Measurements from ENCODE around the gene FAM168A. TPM values are rescaled to one million over a fixed set of nuclear protein-coding genes. Genes with fewer than 3 reads are reported as not detected.
A peak's percentile ranks its signal among the peaks of the same experiment; 100 is the strongest.

Gene FAM168A
- total and polyA plus RNA-seq, 2 experiments from 2014 or later = 6.3 to 24.5 TPM

DNA sequence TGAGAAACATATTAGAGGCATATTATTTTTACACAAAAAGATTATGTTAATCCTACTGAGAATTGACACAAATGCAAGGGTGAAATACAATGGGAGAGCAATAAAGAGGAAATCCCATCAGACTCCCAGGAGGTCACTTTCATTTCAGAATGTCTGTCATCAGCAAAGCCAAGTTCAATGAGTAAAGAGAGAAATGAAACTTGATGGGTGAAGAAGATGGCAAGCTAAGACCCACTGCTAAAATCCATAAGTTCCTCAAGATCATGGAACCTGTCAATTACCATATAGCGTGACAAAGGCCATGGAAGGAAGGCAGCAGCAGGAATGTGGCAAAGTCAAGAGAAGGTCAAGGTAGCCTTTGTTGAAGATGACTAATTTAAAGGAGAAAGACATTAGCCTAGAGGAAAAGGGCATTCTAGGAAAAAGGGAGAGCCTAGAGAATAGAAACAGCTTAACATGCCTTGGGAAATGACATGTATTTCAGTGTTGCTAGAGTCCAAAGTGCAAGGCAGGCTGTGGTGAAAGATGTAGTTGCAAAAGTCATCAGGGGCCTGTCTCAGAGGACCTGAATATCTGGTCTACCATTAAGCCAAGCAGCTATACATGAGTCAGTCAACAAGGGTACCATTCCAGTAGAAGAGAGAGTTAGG lies 43.1 kb downstream of the FAM168A start:
- Histone ChIP-seq H3K36me3 (replicated peaks; ENCODE audit: insufficient read depth, low read depth) (no peaks in the 10 kb centered on the region), H2AFZ (no peak overlapping the region), H3K4me3 (no peak overlapping the region), H3K27me3 (no peaks in the 10 kb centered on the region), H3K79me2 (peaks cover 35% of the 10 kb centered on the region), H3K4me2 (no peak overlapping the region), H4K20me1 (ENCODE audit: insufficient read depth, poor library complexity, severe bottlenecking) (no peaks in the 10 kb centered on the region), H3K27ac (peak overlapping the region; percentile 18), H3K9me2 (replicated peaks; ENCODE audit: insufficient read depth) (no peaks in the 10 kb centered on the region), H3K9me3 (ENCODE audit: low read depth) (no peaks in the 10 kb centered on the region), H3K4me1 (ENCODE audit: insufficient read depth) (no peaks in the 10 kb centered on the region)
- TF ChIP-seq EZH2 (IDR thresholded peaks at IDR 0.05; ENCODE audit: borderline replicate concordance) (no peak), EZH2phosphoT487 (IDR thresholded peaks at IDR 0.05; ENCODE audit: low read depth, severe bottlenecking, unreplicated experiment) (no peak)
- TF ChIP-seq, protein P1, sequence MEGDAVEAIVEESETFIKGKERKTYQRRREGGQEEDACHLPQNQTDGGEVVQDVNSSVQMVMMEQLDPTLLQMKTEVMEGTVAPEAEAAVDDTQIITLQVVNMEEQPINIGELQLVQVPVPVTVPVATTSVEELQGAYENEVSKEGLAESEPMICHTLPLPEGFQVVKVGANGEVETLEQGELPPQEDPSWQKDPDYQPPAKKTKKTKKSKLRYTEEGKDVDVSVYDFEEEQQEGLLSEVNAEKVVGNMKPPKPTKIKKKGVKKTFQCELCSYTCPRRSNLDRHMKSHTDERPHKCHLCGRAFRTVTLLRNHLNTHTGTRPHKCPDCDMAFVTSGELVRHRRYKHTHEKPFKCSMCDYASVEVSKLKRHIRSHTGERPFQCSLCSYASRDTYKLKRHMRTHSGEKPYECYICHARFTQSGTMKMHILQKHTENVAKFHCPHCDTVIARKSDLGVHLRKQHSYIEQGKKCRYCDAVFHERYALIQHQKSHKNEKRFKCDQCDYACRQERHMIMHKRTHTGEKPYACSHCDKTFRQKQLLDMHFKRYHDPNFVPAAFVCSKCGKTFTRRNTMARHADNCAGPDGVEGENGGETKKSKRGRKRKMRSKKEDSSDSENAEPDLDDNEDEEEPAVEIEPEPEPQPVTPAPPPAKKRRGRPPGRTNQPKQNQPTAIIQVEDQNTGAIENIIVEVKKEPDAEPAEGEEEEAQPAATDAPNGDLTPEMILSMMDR (IDR thresholded peaks at IDR 0.05; ENCODE audit: poor library complexity) = no peak
- 96% methylated on average over 1 of the region's 1 CpG for WGBS (ENCODE audit: low lambda C conversion rate, missing lambda C conversion rate)
- DNase-seq (ENCODE audit: low spot score) = peak; percentile 51

DNA sequence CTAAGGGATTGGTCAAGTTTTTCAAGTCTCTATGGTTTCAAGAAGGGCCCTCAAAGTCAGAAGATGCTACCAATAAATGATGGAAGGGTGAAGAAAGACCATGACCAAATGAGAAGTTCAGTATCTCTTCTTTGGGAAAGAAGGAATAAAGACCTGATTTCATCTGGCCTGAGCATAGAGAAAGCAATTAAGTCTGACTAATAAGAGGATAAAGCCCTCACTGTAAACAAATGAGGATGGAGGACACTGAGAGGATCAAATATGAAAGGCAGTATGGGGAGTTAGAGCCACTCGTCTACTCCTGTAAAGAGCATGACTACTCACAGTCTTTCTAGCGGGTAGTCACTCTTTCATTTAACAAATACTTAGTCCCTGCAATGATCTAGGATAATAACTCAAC lies 44.6 kb downstream of the FAM168A start:
- no peaks in the 10 kb centered on the region for H3K36me3 ChIP-seq (replicated peaks; ENCODE audit: insufficient read depth, low read depth)
- H3K27ac ChIP-seq = no peak overlapping the region
- H3K9me2 ChIP-seq (replicated peaks; ENCODE audit: insufficient read depth) = no peaks in the 10 kb centered on the region
- WGBS (ENCODE audit: low lambda C conversion rate, missing lambda C conversion rate) = 93% methylated on average over 2 of the region's 2 CpGs
- no peaks in the 10 kb centered on the region for H3K9me3 ChIP-seq (ENCODE audit: low read depth)
- no peaks in the 10 kb centered on the region for H4K20me1 ChIP-seq (ENCODE audit: insufficient read depth, poor library complexity, severe bottlenecking)
- no peak overlapping the region for H2AFZ ChIP-seq
- no peak overlapping the region for H3K4me2 ChIP-seq
- DNase-seq (ENCODE audit: low spot score) = no peak
- H3K27me3 ChIP-seq = no peaks in the 10 kb centered on the region
- H3K4me3 ChIP-seq = no peak overlapping the region
- no peaks in the 10 kb centered on the region for H3K4me1 ChIP-seq (ENCODE audit: insufficient read depth)
- H3K79me2 ChIP-seq = peaks cover 31% of the 10 kb centered on the region
- no peak for TF ChIP-seq EZH2phosphoT487 (IDR thresholded peaks at IDR 0.05; ENCODE audit: low read depth, severe bottlenecking, unreplicated experiment)
- TF ChIP-seq, protein P1 (IDR thresholded peaks at IDR 0.05; ENCODE audit: poor library complexity) = no peak
- no peak for TF ChIP-seq EZH2 (IDR thresholded peaks at IDR 0.05; ENCODE audit: borderline replicate concordance)

DNA sequence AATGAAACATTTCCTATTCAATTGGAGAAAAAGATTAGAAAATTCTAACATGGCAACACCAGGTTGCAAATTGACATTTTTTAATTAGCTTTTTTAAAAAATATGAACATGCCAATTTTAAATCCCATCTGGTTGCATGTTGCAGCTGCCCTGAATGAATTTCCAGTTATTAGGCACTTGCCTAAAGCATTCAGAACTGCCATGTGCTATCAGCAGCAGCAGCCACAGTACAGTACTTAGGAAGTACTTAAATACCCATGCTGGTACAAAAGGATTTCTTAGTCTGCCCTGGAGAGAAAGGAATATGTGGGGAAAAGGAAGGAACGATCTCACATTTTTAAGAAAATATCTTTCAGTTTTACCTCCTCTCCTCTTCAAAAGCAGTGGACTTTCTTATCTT lies 46.2 kb downstream of the FAM168A start:
- Histone ChIP-seq H3K4me2 (no peak overlapping the region), H2AFZ (no peak overlapping the region), H3K4me1 (ENCODE audit: insufficient read depth) (no peaks in the 10 kb centered on the region), H4K20me1 (ENCODE audit: insufficient read depth, poor library complexity, severe bottlenecking) (no peaks in the 10 kb centered on the region), H3K79me2 (peaks cover 25% of the 10 kb centered on the region), H3K4me3 (no peak overlapping the region), H3K9me2 (replicated peaks; ENCODE audit: insufficient read depth) (no peaks in the 10 kb centered on the region), H3K9me3 (ENCODE audit: low read depth) (no peaks in the 10 kb centered on the region), H3K36me3 (replicated peaks; ENCODE audit: insufficient read depth, low read depth) (no peaks in the 10 kb centered on the region), H3K27me3 (no peaks in the 10 kb centered on the region), H3K27ac (no peak overlapping the region)
- TF ChIP-seq EZH2 (IDR thresholded peaks at IDR 0.05; ENCODE audit: borderline replicate concordance) (no peak), EZH2phosphoT487 (IDR thresholded peaks at IDR 0.05; ENCODE audit: low read depth, severe bottlenecking, unreplicated experiment) (no peak)
- TF ChIP-seq, protein P1 (IDR thresholded peaks at IDR 0.05; ENCODE audit: poor library complexity) = no peak
- 44% methylated on average over 1 of the region's 1 CpG for WGBS (ENCODE audit: low lambda C conversion rate, missing lambda C conversion rate)
- DNase-seq (ENCODE audit: low spot score) = no peak
